ENCODE data around the gene CHRD. TPM values are rescaled to one million over a fixed set of nuclear protein-coding genes. Genes with fewer than 3 reads are reported as not detected.
A peak's percentile ranks its signal among the peaks of the same experiment; 100 is the strongest.

The CHRD gene
- total RNA-seq, 2 donors from 2014 or later: 0.05 to 0.39 TPM

DNA sequence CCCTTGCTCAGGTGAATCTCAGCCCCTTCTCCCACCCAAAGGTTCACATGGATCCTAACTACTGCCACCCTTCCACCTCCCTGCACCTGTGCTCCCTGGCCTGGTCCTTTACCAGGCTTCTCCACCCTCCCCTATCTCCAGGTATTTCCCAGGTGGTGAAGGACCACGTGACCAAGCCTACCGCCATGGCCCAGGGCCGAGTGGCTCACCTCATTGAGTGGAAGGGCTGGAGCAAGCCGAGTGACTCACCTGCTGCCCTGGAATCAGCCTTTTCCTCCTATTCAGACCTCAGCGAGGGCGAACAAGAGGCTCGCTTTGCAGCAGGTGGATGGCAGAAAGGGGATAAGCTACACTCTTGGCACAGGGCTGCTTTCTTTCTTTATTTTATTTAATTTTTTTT is 37.9 kb upstream of the CHRD start:
- no peak for ATAC-seq (replicated peaks)
- Mint-ChIP-seq H3K36me3 (ENCODE audit: low read depth) (no peaks in the 10 kb centered on the region), H3K27ac (no peak overlapping the region), H3K4me3 (no peak overlapping the region), H3K4me1 (peaks cover 21% of the 10 kb centered on the region), H3K9me3 (no peaks in the 10 kb centered on the region), H3K27me3 (no peaks in the 10 kb centered on the region)

GRCh38 chr3:184343200-184343876 is 36.5 kb upstream of the CHRD start:
- no peaks in the 10 kb centered on the region for H3K36me3 Mint-ChIP-seq (ENCODE audit: low read depth)
- no peak for ATAC-seq (replicated peaks)
- peaks cover 11% of the 10 kb centered on the region for H3K4me1 Mint-ChIP-seq

GRCh38 chr3:184344579-184345316 is 35.1 kb upstream of the CHRD start:
- no peak overlapping the region for H3K4me3 Mint-ChIP-seq
- H3K4me1 Mint-ChIP-seq: peaks cover 11% of the 10 kb centered on the region
- no peak for ATAC-seq (replicated peaks)
- no peaks in the 10 kb centered on the region for H3K36me3 Mint-ChIP-seq (ENCODE audit: low read depth)
- no peak overlapping the region for H3K27ac Mint-ChIP-seq
- no peaks in the 10 kb centered on the region for H3K9me3 Mint-ChIP-seq
- no peaks in the 10 kb centered on the region for H3K27me3 Mint-ChIP-seq

More at GRCh38 chr3:184343200-184343876, 36.5 kb upstream of the CHRD start:
- Mint-ChIP-seq H3K4me3 (no peak overlapping the region), H3K27me3 (no peaks in the 10 kb centered on the region), H3K27ac (no peak overlapping the region), H3K9me3 (no peaks in the 10 kb centered on the region)

GRCh38 chr3:184345317-184346144 is 34.3 kb upstream of the CHRD start:
- Mint-ChIP-seq H3K27ac (peak overlapping the region; percentile 65), H3K9me3 (no peaks in the 10 kb centered on the region), H3K4me3 (no peak overlapping the region), H3K27me3 (no peaks in the 10 kb centered on the region), H3K4me1 (peaks cover 11% of the 10 kb centered on the region), H3K36me3 (ENCODE audit: low read depth) (no peaks in the 10 kb centered on the region)
- ATAC-seq (replicated peaks): peak; percentile 32

DNA sequence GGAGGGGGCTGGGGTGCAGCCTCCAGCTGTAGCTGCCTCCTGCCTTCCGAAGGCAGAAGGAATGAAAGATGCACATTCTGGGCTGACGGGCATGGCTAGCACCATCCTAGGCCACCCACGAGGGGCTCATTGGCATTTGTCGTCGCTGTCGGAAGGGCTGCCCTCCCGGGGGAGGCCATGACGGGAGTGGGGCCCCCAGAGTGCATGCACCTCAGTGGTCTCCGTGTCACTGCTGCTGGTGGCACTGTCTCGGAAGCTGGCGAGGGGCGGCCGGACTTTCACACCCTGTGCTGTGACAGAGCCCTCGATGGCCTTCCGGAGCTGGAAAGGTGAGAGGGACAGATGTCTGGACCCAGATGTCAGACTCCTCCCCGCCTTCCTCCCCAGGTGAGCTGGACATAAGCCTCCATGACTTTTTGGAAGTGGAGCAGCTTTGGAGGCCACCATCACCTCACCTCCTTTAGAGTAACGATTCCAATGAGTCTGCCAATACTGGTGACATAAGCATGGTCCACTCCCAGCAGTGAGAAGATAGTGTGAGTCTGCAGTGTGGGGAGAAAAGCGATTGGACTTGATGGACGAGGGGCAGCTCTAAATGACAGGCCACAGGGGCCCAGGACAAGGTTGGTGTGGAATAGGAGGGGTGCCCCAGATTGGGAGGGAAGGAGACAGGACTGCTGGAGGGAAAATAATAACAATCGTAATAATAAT is 33.2 kb upstream of the CHRD start:
- Mint-ChIP-seq H3K27me3 (no peaks in the 10 kb centered on the region), H3K4me1 (peaks cover 4% of the 10 kb centered on the region), H3K4me3 (no peak overlapping the region), H3K36me3 (ENCODE audit: low read depth) (no peaks in the 10 kb centered on the region), H3K27ac (no peak overlapping the region), H3K9me3 (no peaks in the 10 kb centered on the region)
- no peak for ATAC-seq (replicated peaks)

- H3K36me3 Mint-ChIP-seq (ENCODE audit: low read depth): no peaks in the 10 kb centered on the region
- H3K27ac Mint-ChIP-seq: peak overlapping the region; percentile 56
- H3K9me3 Mint-ChIP-seq: no peaks in the 10 kb centered on the region
- no peak overlapping the region for H3K4me3 Mint-ChIP-seq
- no peaks in the 10 kb centered on the region for H3K27me3 Mint-ChIP-seq
- peaks cover 4% of the 10 kb centered on the region for H3K4me1 Mint-ChIP-seq
- ATAC-seq (replicated peaks): no peak
Measured at GRCh38 chr3:184347321-184348056, 32.4 kb upstream of the CHRD start.

GRCh38 chr3:184348057-184348382 is 31.8 kb upstream of the CHRD start:
- H3K36me3 Mint-ChIP-seq (ENCODE audit: low read depth): no peaks in the 10 kb centered on the region
- peak overlapping the region; percentile 56 for H3K27ac Mint-ChIP-seq
- peaks cover 4% of the 10 kb centered on the region for H3K4me1 Mint-ChIP-seq
- H3K9me3 Mint-ChIP-seq: no peaks in the 10 kb centered on the region
- no peak overlapping the region for H3K4me3 Mint-ChIP-seq
- no peaks in the 10 kb centered on the region for H3K27me3 Mint-ChIP-seq
- ATAC-seq (replicated peaks): no peak

DNA sequence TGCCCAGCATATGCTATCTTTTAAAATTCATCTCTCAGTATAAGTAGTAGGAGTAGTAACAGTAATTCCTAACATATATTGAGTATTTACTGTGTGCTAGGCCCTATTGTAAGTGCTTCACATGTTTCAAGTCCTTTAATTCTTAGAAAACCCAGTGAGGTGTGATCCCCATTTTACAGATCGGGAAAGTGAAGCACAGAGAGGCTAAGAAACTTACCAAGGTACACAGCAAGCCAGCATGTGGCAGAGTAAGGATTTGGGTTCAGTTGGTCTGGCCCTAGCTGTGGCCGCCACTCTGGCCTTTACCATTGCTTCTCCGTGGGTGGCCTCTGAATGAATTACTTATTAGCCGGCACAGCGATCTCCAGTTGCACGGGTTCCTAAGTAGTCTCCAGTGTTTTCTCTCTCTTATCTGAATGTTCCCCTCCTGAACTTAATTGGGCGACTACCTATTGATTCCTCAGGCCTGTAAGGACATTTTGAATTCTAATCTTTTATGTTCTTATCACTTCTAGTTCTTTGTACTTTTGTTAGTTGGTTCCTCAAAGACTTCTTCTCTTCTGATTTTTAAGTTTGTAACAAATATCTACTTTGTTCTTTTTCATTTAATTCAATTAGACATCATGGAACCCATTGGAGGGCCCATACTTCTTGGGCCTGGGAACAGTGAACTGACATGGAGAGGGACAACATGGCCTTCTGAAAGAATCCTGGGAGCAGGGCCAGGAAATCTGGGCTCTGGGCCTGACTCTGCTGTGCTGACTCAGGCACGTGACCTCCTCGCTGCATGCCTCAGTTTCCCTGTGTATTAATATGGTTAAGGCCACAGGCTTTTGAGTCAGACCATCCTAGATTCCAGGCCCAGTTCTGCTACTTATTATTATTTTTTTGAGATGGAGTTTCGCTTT is 30.0 kb upstream of the CHRD start:
- Mint-ChIP-seq H3K36me3 (ENCODE audit: low read depth) (no peaks in the 10 kb centered on the region), H3K27me3 (no peaks in the 10 kb centered on the region), H3K9me3 (no peaks in the 10 kb centered on the region), H3K4me1 (peaks cover 4% of the 10 kb centered on the region), H3K27ac (no peak overlapping the region), H3K4me3 (no peak overlapping the region)
- ATAC-seq (replicated peaks): no peak

DNA sequence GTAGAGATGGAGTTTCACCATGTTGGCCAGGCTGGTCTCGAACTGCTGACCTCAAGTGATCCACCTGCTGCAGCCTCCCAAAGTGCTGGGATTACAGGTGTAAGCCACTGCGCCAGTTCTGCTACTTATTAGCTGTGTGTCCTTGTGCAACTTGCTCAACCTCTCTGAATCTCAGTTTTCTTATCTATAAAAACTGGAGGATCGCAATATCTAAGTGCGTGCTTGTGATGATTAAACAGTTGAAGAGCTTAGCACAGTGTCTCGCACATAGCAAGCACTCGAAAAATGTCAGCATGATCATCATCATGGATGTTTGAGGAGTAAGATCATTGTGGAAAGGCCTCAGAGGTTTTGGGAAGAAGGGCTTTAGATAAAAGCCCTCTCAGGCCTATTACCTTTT is 29.2 kb upstream of the CHRD start:
- H3K9me3 Mint-ChIP-seq: no peaks in the 10 kb centered on the region
- H3K4me1 Mint-ChIP-seq: peaks cover 1% of the 10 kb centered on the region
- H3K27me3 Mint-ChIP-seq: no peaks in the 10 kb centered on the region
- H3K27ac Mint-ChIP-seq: no peak overlapping the region
- no peaks in the 10 kb centered on the region for H3K36me3 Mint-ChIP-seq (ENCODE audit: low read depth)
- no peak for ATAC-seq (replicated peaks)
- no peak overlapping the region for H3K4me3 Mint-ChIP-seq

DNA sequence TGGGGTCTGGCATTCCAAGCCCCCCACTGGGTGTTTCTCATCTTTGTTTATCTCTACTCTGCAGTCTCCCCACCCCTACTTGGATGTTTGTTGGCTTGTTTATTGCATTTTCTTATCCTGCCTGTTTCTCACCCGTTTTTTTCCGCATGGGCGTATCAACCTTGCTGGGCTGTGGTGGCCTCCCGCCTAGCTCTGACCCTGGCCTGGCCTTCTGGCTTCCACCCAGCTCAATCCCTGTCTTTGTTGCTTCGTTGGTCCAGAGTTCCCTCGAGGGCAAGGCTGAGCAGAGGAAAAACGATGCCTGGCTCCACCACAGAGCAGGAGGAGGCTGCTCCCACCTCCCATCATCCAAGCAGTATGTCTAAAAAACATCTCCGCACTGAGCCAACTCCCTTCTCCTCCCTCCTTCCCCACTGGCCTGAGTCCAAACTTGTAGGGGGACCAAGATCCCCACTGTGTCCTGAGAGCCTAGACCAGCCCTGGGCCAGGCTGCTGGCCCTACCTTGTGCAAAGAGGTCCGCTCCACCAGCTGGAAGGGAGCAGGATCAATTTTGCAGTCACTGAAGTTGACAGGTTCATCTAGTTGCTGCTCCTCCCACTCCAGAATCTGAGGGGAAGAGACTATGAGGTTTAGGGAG is 28.2 kb upstream of the CHRD start:
- Mint-ChIP-seq H3K4me3 (no peak overlapping the region), H3K27ac (peak overlapping the region; percentile 75), H3K4me1 (no peaks in the 10 kb centered on the region)

DNA sequence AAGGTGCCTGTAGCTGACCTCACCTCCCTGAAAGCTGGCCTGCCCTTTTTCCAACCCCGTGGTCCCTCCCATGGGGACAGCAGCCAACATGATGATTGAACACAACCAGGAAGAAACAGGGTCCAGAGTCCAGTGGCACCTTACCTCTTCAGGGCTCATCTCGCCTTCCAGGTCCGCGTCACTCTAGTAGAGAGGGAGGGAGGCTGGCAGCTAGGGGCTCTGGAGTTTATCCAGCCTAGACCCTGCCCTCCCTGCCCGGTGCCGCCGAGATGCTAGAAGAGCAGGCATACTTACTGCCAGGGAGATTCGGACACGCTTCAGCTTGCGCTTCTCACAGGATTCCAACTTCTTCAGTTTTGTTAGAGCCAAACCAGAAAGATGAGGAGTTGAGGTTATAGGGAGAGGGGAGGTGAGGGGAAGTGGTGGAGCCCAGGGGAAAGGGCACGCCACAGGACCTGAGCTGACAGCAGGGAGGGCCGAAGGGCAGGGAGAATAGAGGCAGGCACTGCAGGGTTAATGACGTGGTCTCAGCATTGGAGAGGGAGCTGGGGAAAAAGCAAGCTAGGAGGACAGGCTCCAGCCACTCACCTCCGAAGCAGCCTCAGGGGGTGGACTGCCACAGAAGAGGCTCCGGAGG is 27.6 kb upstream of the CHRD start:
- Mint-ChIP-seq H3K27ac (peak overlapping the region; percentile 75), H3K4me3 (no peak overlapping the region), H3K36me3 (ENCODE audit: low read depth) (no peaks in the 10 kb centered on the region), H3K4me1 (no peaks in the 10 kb centered on the region), H3K27me3 (no peaks in the 10 kb centered on the region), H3K9me3 (no peaks in the 10 kb centered on the region)
- ATAC-seq (replicated peaks): no peak

More for the DNA sequence above, 28.2 kb upstream of the CHRD start:
- no peak for ATAC-seq (replicated peaks)
- no peaks in the 10 kb centered on the region for H3K36me3 Mint-ChIP-seq (ENCODE audit: low read depth)
- no peaks in the 10 kb centered on the region for H3K9me3 Mint-ChIP-seq
- no peaks in the 10 kb centered on the region for H3K27me3 Mint-ChIP-seq

GRCh38 chr3:184352897-184353545 is 26.8 kb upstream of the CHRD start:
- peak overlapping the region; percentile 75 for H3K27ac Mint-ChIP-seq
- H3K4me3 Mint-ChIP-seq: no peak overlapping the region
- no peak for ATAC-seq (replicated peaks)
- no peaks in the 10 kb centered on the region for H3K4me1 Mint-ChIP-seq
- H3K9me3 Mint-ChIP-seq: no peaks in the 10 kb centered on the region
- no peaks in the 10 kb centered on the region for H3K36me3 Mint-ChIP-seq (ENCODE audit: low read depth)
- H3K27me3 Mint-ChIP-seq: no peaks in the 10 kb centered on the region
